ENCODE data around the gene HSD17B8.

- TF ChIP-seq RAD21 (IDR thresholded peaks at IDR 0.05; ENCODE audit: low read length) (no peak), CTCF (IDR thresholded peaks at IDR 0.05) (no peak), USF2 (IDR thresholded peaks at IDR 0.05; ENCODE audit: borderline replicate concordance, low read depth, low read length) (no peak), EP300 (IDR thresholded peaks at IDR 0.05; ENCODE audit: borderline replicate concordance in 1 of 2, low read depth in 1 of 2, low read length in 1 of 2) (no peak), PBX3 (IDR thresholded peaks at IDR 0.05) (no peak), POLR2AphosphoS5 (IDR thresholded peaks at IDR 0.05; ENCODE audit: low read depth, low read length) (no peak), MXI1 (IDR thresholded peaks at IDR 0.05; ENCODE audit: low read depth, low read length) (no peak), FOXJ3 (CRISPR knock-in tag; IDR thresholded peaks at IDR 0.05) (no peak), NRF1 (IDR thresholded peaks at IDR 0.05; ENCODE audit: low read depth, low read length) (no peak)
Measured at GRCh38 chr6:33177552-33178446, 26.7 kb upstream of the HSD17B8 start.

All from SK-N-SH (cell line).